ENCODE results near the gene RABGAP1L. TPM values are rescaled to one million over a fixed set of nuclear protein-coding genes. Genes with fewer than 3 reads are reported as not detected.

The RABGAP1L gene
- total RNA-seq, 1 donor from 2014 or later, result 69.2 TPM

GRCh38 chr1:175000697-175001187, 841.4 kb downstream of the RABGAP1L start:
- Histone ChIP-seq H3K4me3 (peak overlapping the region; percentile 94), H3K27ac (replicated peaks) (peak overlapping the region; percentile 99), H3K36me3 (peaks cover 13% of the 10 kb centered on the region), H3K4me1 (peaks cover 52% of the 10 kb centered on the region), H3K9me3 (replicated peaks) (no peaks in the 10 kb centered on the region), H3K27me3 (ENCODE audit: low read depth) (no peaks in the 10 kb centered on the region)
- TF ChIP-seq CTCF (IDR thresholded peaks at IDR 0.05; ENCODE audit: borderline replicate concordance), result no peak
- no peak for DNase-seq
- intact Hi-C loops (cut with micrococcal nuclease), result no loop called here

DNA sequence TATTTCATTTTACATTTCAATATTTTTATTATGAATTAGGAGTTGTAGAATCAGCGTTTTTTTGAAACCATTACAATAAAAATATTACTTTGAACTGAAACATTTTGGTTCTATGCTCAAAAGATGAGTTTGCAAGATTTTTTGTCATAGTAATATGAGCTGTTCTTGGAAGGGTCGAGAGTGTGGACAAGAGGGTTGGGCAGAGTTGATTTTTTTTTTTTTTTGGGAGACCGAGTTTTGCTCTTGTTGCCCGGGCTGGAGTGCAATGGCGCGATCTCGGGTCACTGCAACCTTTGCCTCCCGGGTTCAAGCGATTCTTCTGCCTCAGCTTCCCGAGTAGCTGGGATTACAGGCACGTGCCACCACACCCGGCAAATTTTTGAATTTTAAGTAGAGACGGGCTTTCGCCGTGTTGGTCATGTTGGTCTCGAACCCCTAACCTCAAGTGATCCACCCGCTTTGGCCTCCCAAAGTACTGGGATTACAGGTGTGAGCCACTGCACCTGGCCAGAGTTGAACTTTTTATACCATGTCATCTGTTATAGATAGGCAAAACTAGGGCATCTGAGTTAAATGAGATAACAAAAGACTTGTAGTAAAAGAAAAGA, 843.7 kb downstream of the RABGAP1L start:
- peaks cover 33% of the 10 kb centered on the region for H3K36me3 ChIP-seq
- no peak overlapping the region for H3K27ac ChIP-seq (replicated peaks)
- DNase-seq, result no peak
- no peaks in the 10 kb centered on the region for H3K9me3 ChIP-seq (replicated peaks)
- intact Hi-C loops (cut with micrococcal nuclease), result no loop called here
- peaks cover 48% of the 10 kb centered on the region for H3K4me1 ChIP-seq
- no peaks in the 10 kb centered on the region for H3K27me3 ChIP-seq (ENCODE audit: low read depth)
- no peak overlapping the region for H3K4me3 ChIP-seq
- no peak for TF ChIP-seq CTCF (IDR thresholded peaks at IDR 0.05; ENCODE audit: borderline replicate concordance)

DNA sequence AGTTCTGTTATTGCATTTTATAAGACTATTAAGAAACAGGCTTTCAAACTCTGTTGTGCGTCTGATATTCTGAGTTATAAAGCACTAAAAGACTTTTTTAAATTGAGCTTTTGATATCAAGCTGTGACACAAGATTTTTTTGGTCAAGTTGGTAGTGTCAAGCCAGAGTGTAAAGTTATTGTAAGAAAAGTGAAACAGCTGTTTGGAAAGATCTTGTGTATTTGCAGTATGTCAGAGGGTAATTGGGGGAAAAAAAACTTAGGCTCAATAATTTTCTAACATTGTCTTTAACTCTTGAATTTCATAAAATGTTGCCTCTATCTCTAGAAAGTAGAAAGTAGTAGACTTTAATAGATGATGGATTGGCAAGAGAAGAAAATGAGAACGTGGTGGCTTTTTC, 844.2 kb downstream of the RABGAP1L start:
- Histone ChIP-seq H3K4me1 (peaks cover 43% of the 10 kb centered on the region), H3K27ac (replicated peaks) (no peak overlapping the region), H3K4me3 (no peak overlapping the region), H3K9me3 (replicated peaks) (no peaks in the 10 kb centered on the region), H3K36me3 (peaks cover 38% of the 10 kb centered on the region), H3K27me3 (ENCODE audit: low read depth) (no peaks in the 10 kb centered on the region)
- no peak for TF ChIP-seq CTCF (IDR thresholded peaks at IDR 0.05; ENCODE audit: borderline replicate concordance)
- no peak for DNase-seq
- intact Hi-C loops (cut with micrococcal nuclease), result no loop called here

DNA sequence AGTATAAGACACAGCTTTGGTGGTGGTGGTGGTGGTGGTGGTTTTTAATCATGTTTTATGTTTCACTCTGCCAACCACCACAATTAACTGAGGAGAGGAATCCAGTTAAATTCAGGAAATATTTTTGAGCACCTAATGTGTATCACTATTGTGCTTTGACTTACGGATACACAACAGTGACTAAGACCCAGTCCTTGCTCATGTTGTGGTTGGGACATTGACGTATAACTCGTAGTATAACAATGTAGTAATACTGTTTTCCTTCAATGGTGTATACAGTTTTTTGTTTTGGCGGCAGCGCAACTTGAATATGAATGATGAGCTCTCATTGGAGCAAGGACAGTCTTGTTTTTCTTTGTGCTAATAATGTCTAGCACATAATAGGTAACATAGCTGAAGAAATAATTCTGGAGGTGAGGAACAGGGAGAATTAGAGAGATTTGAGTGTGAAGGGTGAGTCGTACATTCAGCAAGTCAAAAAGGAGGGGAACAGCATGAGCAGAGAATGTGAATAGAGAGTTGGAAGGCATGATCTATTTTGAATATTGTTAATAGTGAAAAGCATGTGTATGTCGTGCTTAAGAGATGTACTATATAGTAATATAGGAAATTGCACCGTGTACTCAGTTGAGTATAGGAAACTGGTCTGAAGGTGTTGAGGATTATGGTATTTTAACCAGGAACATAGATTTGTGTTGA, 845.9 kb downstream of the RABGAP1L start:
- H3K4me3 ChIP-seq, result no peak overlapping the region
- TF ChIP-seq CTCF (IDR thresholded peaks at IDR 0.05; ENCODE audit: borderline replicate concordance), result no peak
- no peaks in the 10 kb centered on the region for H3K9me3 ChIP-seq (replicated peaks)
- no peak overlapping the region for H3K27ac ChIP-seq (replicated peaks)
- peaks cover 44% of the 10 kb centered on the region for H3K4me1 ChIP-seq
- peaks cover 49% of the 10 kb centered on the region for H3K36me3 ChIP-seq
- no peak for DNase-seq
- H3K27me3 ChIP-seq (ENCODE audit: low read depth), result no peaks in the 10 kb centered on the region
- intact Hi-C loops (cut with micrococcal nuclease), result no loop called here

DNA sequence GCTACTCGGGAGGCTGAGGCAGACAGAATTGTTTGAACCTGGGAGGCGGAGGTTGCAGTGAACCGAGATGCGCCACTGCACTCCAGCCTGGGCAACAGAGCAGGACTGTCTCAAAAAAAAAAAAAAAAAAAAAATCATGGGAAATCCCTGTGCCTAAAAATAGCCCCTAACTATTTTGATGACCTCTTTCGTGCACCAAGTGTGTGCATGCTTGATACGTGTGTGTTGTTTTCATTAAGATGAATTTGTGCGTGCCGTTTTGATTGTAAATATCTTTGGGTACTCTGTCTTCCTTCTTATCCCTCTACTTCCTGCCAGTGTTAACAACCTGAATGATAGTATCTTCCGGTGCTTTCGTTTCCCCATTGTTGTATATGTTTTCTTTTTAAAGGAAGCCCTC, 850.2 kb downstream of the RABGAP1L start:
- no peak for TF ChIP-seq CTCF (IDR thresholded peaks at IDR 0.05; ENCODE audit: borderline replicate concordance)
- intact Hi-C loops (cut with micrococcal nuclease), result no loop called here
- H3K36me3 ChIP-seq, result peaks cover 92% of the 10 kb centered on the region
- H3K4me1 ChIP-seq, result peaks cover 10% of the 10 kb centered on the region
- no peaks in the 10 kb centered on the region for H3K27me3 ChIP-seq (ENCODE audit: low read depth)
- H3K9me3 ChIP-seq (replicated peaks), result no peaks in the 10 kb centered on the region
- no peak overlapping the region for H3K4me3 ChIP-seq
- H3K27ac ChIP-seq (replicated peaks), result no peak overlapping the region
- DNase-seq, result no peak
